Esophagus (tissue), 2 donors: Measurements from ENCODE around the gene STAT6. TPM values are rescaled to one million over a fixed set of nuclear protein-coding genes. Genes with fewer than 3 reads are reported as not detected.
A peak's percentile ranks its signal among the peaks of the same experiment; 100 is the strongest.

Experiments
- H3K27ac ChIP-seq, 2 donors: one replicate each; pipeline ENCODE4 v1.5.1; 2013; ENCODE audit warnings: low read depth in 2 of 2, mild to moderate bottlenecking in 2 of 2, inconsistent platforms in 1 of 2, low read length in 1 of 2, moderate library complexity in 1 of 2
- H3K27me3 ChIP-seq, 2 donors: one replicate each; pipeline ENCODE4 v1.6.1; 2013; ENCODE audit warnings: low read length in 2 of 2, control low read depth in 1 of 2, mild to moderate bottlenecking in 1 of 2; ENCODE audit not compliant: insufficient read depth in 2 of 2, control insufficient read depth in 1 of 2
- H3K36me3 ChIP-seq, 2 donors: one replicate each; pipeline ENCODE4 v1.6.1; 2013; ENCODE audit warnings: low read length in 1 of 2; ENCODE audit not compliant: control insufficient read depth in 2 of 2, insufficient read depth in 2 of 2
- H3K4me1 ChIP-seq, 2 donors: one replicate each; pipeline ENCODE4 v1.6.1; 2013; ENCODE audit warnings: low read length in 1 of 2; ENCODE audit not compliant: control insufficient read depth in 2 of 2, insufficient read depth in 2 of 2
- H3K4me3 ChIP-seq, 2 donors: one replicate each; pipeline ENCODE4 v1.5.1; 2013; ENCODE audit warnings: low read length in 2 of 2, mild to moderate bottlenecking in 2 of 2, low read depth in 1 of 2, moderate library complexity in 1 of 2
- H3K9me3 ChIP-seq, 2 donors: one replicate each; pipeline ENCODE4 v1.6.1; 2013; ENCODE audit warnings: mild to moderate bottlenecking in 2 of 2, low read depth in 1 of 2, low read length in 1 of 2, moderate library complexity in 1 of 2; ENCODE audit not compliant: control insufficient read depth in 2 of 2, insufficient read depth in 1 of 2
- WGBS, 2 donors: extraction: QIAGEN DNeasy Blood & Tissue Kit; methylation state at CpG; one replicate each; pipeline ENCODE4 v1.1.7; 2013; 5-methylcytosine and 5-hydroxymethylcytosine counted together
- polyA plus RNA-seq, 2 donors: library from polyadenylated mRNA; stranded (reverse); fragments of 200-250 nt; gene quantifications; one replicate each; pipeline ENCODE4 v1.2.3, GENCODE V29; 2013
- donor health status: healthy with polysubstance abuse.
- donor health status: Bipolar disorder and iron deficiency.

Gene STAT6
- polyA plus RNA-seq, 2 donors, result 101 to 145 TPM

GRCh38 chr12:57090924-57091637, 20.1 kb downstream of the STAT6 start:
- peak overlapping the region; percentile 0 to 59 for H3K4me3 ChIP-seq
- peaks cover 3 to 16% of the 10 kb centered on the region in 2 donors for H3K36me3 ChIP-seq

GRCh38 chr12:57090490-57090889, 20.7 kb downstream of the STAT6 start:
- Histone ChIP-seq H3K27ac (peak overlapping the region; percentile 65 to 74), H3K4me3 (peak overlapping the region; percentile 26 to 59), H3K4me1 (peaks cover 7 to 31% of the 10 kb centered on the region in 2 donors), H3K36me3 (peaks cover 3 to 16% of the 10 kb centered on the region in 2 donors), H3K27me3 (no peaks in the 10 kb centered on the region), H3K9me3 (no peaks in the 10 kb centered on the region)
- 30 to 41% methylated on average over 6 of the region's 6 CpGs for WGBS, 2 donors

More at GRCh38 chr12:57090924-57091637, 20.1 kb downstream of the STAT6 start:
- no peaks in the 10 kb centered on the region for H3K27me3 ChIP-seq
- H3K9me3 ChIP-seq, result no peaks in the 10 kb centered on the region
- peaks cover 7 to 30% of the 10 kb centered on the region in 2 donors for H3K4me1 ChIP-seq
- WGBS, 2 donors, result 47 to 67% methylated on average over 20 to 22 of the region's 22 CpGs
- H3K27ac ChIP-seq, result peak overlapping the region; percentile 65 to 74

- Histone ChIP-seq H3K27ac (peak overlapping the region; percentile 98 to 99), H3K9me3 (no peaks in the 10 kb centered on the region), H3K27me3 (no peaks in the 10 kb centered on the region), H3K4me1 (peaks cover 5 to 25% of the 10 kb centered on the region in 2 donors), H3K36me3 (peaks cover 3 to 16% of the 10 kb centered on the region in 2 donors), H3K4me3 (peak overlapping the region; percentile 59 to 75)
- 0 to 2% methylated on average over 45 of the region's 45 CpGs for WGBS, 2 donors
Measured at GRCh38 chr12:57089271-57090245, 21.6 kb downstream of the STAT6 start.

- peak within 1 kb of the TSS; percentile 98 to 99 for H3K27ac ChIP-seq
- H3K4me1 ChIP-seq, result peaks cover 3 to 19% of the 10 kb centered on the region in 2 donors
- H3K27me3 ChIP-seq, result no peaks in the 10 kb centered on the region
- H3K4me3 ChIP-seq, result peak within 1 kb of the TSS; percentile 59 to 75
- WGBS, 2 donors, result 0 to 1% methylated on average over 52 to 91 of the region's 91 CpGs
- H3K36me3 ChIP-seq, result peaks cover 3 to 15% of the 10 kb centered on the region in 2 donors
- H3K9me3 ChIP-seq, result no peaks in the 10 kb centered on the region
Measured at GRCh38 chr12:57088354-57089270, 22.6 kb downstream of the STAT6 start, which contains the start of gene NAB2. Gene NAB2, plus strand, starts transcription at chr12:57089114. Its CDS starts 158 bp downstream, at chr12:57089272.

GRCh38 chr12:57087691-57088353, 23.3 kb downstream of the STAT6 start:
- Histone ChIP-seq H3K27me3 (no peaks in the 10 kb centered on the region), H3K27ac (peak overlapping the region; percentile 98 to 99), H3K9me3 (no peaks in the 10 kb centered on the region), H3K36me3 (peaks cover 3 to 10% of the 10 kb centered on the region in 2 donors), H3K4me1 (peaks cover 3 to 14% of the 10 kb centered on the region in 2 donors), H3K4me3 (peak overlapping the region; percentile 56 to 59)
- WGBS, 2 donors, result 1% methylated on average over 35 to 37 of the region's 37 CpGs

- Histone ChIP-seq H3K27ac (peak overlapping the region; percentile 98 to 99), H3K4me1 (peaks cover 3 to 14% of the 10 kb centered on the region in 2 donors), H3K27me3 (no peaks in the 10 kb centered on the region), H3K36me3 (peaks cover 3 to 9% of the 10 kb centered on the region in 2 donors), H3K9me3 (no peaks in the 10 kb centered on the region), H3K4me3 (peak overlapping the region; percentile 58 to 59)
- 0 to 1% methylated on average over 33 to 52 of the region's 52 CpGs for WGBS, 2 donors
Measured at GRCh38 chr12:57087010-57087690, 24.0 kb downstream of the STAT6 start.

- WGBS, 2 donors, result 0% methylated on average over 14 of the region's 14 CpGs
- Histone ChIP-seq H3K4me1 (peaks cover 3 to 14% of the 10 kb centered on the region in 2 donors), H3K27ac (peak overlapping the region; percentile 98 to 99), H3K36me3 (peaks cover 3 to 7% of the 10 kb centered on the region in 2 donors), H3K9me3 (no peaks in the 10 kb centered on the region), H3K4me3 (peak overlapping the region; percentile 58 to 59), H3K27me3 (no peaks in the 10 kb centered on the region)
Measured at GRCh38 chr12:57086493-57087009, 24.6 kb downstream of the STAT6 start.

GRCh38 chr12:57085999-57086492, 25.1 kb downstream of the STAT6 start:
- Histone ChIP-seq H3K27ac (peak overlapping the region; percentile 98 to 99), H3K4me1 (peaks cover 3 to 11% of the 10 kb centered on the region in 2 donors), H3K27me3 (no peaks in the 10 kb centered on the region), H3K9me3 (no peaks in the 10 kb centered on the region), H3K36me3 (peaks cover 0 to 3% of the 10 kb centered on the region in 2 donors), H3K4me3 (peak overlapping the region in 1 of 2 donors; percentile 2)
- 4 to 31% methylated on average over 12 of the region's 12 CpGs for WGBS, 2 donors
